Activated CD4-positive, alpha-beta T cell treated with anti-CD3 and anti-CD28 coated beads, Interleukin-2, Interleukin-6, amounts not matched to agents 100 ng/mL and 50 ng/mL, durations not matched to agents 16 hours and 8 hours (primary cell): ENCODE results near the gene LACRT.

Source experiments
- DNase-seq: peaks from one replicate; pipeline ENCODE4 v3.0.0-alpha.2; 2020

Gene LACRT

DNA sequence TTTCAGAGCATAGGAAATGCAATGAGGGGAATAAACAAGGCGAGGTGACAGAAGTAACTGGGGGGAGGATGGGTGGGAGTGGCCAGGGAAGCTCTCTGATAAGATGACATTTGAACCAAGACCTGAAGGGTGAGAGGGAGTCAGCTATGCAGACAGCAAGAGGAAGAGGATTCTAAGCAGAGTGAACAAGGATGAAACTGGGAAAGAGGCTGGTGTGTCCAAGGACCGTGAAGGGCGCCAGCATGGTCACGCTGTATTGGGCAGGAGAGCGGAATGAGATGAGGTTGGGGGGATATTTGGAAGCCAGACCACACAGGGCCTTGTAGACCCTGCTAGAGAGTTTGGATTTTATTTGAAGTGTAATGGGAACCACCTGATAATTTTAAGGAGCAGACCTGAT is 35.7 kb downstream of the LACRT start:
- DNase-seq = no peak

DNA sequence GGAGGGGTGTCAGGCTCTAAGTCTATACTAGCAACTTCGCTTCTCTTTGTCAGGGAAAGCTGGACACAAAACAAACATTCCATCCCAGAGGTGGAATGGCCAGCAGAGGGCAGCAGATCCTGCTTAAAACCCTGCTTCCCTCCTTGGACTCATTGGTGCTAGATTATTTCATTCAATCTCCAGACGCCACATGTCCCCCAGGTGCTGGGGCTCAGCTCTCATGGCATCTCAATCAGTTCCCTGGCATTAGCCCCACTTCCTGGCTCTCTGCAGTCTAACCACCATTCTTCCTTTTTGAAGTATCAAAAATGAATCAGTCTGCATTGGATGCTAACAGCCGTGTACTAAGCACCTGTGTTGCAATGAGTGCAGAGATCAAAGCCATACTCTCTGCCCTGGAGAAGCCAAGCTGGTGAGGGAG is 38.2 kb downstream of the LACRT start:
- peak; percentile 58 for DNase-seq

DNA sequence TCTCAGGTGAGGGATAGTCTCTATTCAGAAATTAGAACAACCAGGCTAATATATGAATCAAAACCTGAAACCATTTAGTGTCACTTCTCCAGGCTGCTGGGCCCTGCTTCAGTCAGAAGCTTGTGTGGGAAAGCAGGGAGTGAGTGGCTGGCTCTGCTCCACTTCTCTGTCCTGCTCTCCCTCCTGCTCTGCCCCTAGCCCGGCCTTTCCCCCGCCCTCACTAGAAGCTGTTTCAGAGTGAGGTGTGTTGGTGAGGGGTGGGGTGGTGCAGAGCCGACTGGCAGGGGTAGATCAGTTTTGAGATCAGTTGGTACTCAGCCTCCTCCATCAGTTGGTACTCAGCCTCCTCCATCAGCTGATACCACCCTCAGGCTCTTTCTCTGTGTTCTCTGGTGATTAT is 39.2 kb downstream of the LACRT start:
- no peak for DNase-seq

DNA sequence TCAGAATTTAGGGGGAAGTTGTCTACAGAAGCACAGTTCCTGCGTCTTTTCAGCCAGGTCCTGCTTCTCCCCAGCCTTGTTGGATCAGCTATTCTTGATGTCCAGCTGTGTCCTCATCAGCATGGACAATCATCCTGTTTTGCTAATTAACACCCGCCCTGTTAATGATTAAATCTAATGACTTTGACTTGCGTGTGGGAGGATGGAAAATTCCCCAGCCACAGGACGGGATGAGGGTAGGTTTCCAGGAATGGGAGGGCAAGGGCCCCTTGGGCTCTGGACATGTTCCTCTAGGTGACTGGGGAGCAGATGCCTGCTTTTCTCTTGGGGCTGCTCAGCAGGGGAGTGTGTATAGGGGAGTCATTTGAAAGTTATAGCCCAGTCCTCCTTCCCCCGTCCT is 41.0 kb downstream of the LACRT start:
- no peak for DNase-seq

DNA sequence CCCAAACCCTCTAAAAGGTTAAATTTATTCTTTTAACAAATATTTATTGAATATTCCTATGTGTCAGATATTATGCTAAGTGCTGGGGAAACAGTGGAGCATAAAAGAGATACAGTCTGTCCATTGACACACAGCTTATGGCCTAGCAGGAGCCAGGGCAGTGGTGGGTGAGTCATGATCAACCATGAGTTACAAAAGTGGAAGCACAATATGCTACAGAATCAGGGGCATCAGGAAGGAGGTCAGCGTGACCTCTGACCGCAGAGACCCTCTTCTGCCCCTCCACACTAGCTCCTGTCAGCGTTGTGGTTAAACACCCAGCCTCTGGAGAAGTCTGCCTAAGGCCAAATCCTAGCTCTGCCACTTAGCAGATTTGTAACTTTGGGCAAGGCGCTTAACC is 41.6 kb downstream of the LACRT start:
- no peak for DNase-seq

DNA sequence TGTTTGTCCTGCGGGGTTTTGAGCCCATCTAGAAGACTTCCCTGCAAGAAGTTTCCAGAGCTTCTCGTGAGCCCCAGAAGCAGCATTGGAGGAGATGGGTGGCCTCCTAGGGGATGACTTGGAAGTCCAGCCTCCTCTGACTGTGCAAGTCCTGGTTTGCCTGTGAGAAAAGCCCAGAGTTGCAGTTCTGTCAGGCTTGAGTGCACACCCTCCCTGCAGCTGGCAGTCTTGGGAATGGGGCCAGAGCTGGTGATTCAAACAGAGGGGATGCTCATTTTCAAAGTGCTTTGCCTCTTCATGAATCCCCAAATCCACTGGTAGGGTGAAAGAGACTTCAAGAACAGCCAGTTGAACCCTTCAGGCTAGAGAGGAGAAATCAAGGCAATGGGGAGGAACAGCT is 42.4 kb downstream of the LACRT start:
- no peak for DNase-seq

DNA sequence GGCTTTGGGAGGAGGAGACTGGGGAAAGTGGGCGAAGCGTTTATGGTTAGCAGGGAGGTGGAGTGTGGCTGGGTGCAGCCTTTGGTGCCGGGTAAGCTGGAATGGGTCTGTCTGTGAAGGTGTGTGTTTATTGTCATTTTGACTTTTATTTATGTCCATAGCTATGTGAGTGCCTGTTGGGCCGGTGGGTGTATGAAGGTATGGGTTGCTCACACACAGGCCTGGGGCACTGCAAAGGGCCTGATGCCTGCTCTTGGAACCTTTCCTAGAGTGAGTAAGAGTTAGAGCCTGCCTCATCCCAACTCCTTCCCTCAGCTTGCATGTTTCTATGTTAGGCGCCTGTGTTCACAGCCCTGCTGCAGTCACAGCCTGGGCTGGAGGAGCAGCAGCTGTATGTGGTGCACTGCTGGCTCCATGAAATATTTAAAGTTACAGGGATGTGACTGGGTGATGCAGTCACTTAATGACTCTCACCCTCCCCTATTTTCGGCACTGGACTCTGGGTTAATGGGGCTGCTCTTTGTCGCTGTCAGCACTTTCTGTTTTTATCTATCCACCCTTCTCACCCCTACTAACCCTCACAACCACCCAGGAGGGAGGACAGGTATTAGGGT is 43.6 kb downstream of the LACRT start:
- DNase-seq = no peak

DNA sequence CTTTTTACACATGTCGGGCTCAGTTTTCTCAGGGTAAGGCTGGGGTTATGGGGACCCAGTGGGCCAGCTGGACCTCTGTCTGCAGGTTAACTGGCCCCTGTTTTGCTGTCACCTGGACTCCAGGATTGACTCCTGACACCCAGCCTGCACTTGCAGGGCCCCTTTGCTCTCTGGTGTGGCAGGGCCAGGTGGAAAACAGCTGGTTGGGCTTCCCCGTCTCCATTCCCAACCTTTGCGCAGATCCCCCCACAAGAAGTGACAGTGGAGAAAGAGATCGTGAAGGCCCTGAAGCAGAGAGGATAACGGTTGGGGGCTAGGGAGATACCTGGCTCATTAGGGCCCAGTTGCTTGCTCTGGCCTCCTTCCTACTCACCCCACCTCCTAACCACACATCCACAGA is 44.7 kb downstream of the LACRT start:
- DNase-seq = no peak

DNA sequence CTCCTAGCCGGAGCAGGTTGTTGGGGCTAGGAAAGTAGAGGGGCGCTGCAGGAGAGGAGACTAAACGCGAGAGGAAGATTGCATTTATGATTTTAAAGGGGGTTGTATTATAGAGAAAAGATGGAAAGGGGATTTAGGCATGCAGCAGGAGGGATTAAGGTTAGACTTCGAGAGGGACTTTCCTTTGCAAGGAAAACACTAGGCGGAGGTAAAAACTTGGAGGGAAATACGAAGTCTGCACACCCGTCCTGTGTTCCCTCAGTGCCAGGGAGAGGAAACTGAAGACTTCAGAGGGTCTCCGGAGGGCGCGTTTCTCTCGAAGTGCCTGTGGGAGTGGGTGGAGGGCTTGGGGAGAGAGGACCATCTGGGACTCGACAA is 45.8 kb downstream of the LACRT start:
- no peak for DNase-seq

DNA sequence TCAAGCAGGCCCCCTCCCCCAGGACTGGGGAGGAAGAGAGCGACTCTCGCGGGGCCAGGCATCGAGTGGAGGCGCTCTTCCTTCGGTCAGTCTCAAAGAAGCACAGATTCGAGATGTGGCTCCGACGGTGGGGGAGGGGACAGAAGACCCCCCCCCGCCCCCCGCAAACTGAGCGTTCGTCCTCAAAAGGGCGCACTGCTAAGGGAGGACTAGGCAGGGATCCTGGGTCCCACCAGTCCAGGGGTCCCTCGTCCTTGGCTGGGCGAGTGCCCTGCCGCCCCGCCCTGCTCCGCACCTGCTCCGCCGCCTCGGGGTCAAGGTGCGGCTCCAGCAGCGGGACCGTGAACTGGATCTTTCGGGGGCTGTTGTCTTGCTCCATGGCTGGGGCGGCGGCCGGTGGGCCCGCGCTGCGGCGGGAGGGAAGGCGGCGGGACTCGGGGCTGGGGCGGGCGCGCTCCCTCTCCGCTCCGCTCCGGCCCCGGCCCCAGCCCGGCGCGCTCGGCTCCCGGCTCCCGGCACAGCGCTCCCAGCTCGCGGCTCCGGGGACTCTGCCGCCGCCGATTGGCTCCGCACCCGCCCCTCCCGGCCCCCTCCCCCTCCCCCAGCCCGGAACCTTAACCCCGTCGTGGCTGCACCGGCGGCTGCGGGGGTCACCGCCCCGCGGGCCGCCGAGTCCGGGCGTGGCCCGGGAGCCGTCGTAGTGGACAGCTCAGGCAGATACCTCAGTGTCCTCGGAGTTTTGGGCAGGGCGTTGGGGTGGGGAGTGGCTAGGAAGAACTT is 46.4 kb downstream of the LACRT start, which contains the start of gene PPP1R1A:
Gene PPP1R1A, minus strand, starts transcription at position 550 of the 780 bp plus-strand sequence. Its CDS starts 171 bp downstream, at position 379.
- DNase-seq = no peak

DNA sequence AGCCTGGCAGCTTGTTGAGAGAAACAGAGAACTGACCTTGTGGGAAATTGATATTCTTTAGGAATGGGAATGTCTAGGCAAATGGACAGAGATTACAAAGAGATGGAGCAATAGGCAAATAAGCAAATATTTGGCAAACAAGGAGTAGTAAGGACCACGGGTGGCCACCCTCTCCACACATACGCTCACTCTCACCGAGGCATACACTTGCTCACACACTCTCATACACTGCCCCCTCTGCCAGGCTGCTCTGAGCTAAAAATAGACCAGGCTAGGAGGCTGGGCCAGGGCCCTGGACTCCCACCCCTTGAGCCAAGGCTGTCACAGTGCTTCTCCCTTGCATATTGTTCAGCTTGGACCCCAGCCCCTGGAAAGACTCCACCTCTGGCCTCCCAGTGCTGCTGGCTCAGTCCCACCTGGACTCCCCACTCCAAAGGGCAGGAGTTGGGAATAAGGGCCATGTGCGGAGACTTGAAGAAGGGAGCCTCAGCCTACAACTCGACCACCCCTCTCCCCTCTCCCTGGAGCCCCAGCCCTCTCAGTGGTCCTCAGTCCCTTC is 47.3 kb downstream of the LACRT start:
- no peak for DNase-seq

DNA sequence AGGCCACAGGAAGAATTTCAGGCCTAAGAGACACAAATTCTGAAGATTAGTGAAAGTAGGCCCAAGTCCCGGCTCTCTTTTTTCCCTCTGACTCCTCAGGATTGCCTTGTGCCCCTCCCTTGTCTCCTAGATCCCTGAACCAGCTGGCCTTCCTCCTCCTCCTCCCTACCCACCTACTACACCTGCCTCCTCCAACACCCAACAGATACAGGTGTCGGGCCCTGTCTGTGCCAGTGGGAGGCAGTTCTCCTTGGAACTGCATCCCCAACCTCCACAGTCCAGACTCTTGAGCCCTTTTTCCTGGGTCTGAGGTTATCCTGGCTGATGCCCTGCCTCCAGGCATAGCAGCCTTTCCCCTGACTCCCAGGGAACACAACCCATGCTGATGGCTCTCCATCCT is 48.1 kb downstream of the LACRT start:
- no peak for DNase-seq

DNA sequence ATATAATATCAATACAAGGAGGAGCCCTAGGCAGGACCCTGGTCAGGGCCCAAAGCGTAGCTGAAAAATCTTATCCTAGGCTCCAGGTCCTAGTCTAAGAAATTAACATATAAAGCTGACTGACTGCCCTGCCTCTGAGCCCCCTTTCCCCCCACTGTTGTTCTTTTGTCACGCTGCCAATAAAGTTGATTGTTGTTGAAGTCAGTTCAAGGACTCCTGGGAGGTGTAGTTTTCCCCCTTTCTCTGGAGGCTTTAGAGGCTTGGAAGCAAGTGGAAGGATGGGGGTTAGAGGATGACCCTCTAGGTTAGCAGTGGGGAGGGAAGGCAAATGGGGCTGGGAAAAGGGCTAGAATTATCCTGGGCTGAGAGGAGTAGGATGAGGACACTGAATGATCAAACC is 49.5 kb downstream of the LACRT start:
- DNase-seq = no peak

DNA sequence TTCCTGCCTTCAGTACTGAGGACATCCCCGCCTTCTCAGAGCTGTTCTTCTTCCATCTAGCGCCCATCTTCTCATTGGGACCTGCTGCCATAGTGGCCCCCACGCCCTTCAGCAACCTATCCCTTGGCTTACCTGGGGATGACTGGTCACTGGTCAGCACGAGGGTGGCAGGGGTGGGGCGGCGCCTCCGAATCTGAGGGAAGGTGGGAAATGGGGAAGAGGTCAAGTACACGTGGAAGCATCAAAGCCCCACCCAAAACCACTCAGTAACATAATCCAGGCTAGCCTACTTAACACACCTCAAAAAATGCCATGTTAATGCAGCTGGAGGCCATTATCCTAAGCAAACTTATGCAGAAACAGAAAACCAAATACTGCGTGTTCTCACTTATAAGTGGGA is 50.6 kb downstream of the LACRT start:
- DNase-seq = no peak

DNA sequence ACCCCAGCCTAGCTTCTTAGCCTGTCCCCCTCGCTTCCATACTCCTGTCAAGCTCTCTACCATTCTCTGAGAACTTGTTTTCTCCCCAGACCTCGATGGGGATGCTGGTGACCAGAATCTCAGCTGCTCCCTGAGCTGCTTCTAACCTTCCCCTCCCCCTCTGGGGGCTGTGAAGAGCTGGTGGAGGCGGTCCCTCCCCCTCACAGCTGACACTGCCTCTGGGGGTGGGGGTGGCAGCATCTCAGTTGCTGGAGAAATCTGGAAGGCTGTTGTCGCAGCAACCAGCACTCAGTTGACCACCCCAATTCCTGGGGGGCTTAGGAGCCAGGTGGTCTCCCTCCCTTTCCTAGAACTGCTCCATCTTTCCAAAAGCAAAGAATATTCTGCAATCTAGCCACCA is 51.0 kb downstream of the LACRT start:
- DNase-seq = no peak

DNA sequence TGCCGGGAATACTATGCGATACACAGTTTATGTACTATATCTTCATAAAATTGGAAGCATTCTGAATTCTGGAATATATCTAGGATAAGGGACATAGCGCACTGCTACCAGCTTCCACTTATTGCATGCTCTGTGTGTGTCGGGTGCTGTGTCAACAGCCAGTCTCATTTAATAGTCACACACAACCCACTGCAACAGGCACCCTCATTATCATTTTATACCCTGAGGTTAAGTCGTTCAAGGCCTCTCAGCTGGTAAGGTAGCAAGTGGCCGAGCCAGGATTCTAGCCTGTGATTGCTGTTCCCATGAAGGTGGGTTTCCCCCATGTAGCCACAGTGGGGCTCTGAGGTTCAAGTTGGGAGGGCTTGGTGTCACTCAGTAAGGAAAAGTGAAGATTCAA is 53.3 kb downstream of the LACRT start:
- no peak for DNase-seq
